ENCODE results near the gene PKN1.
"Not testable (repeated sequence)": the region's sequence is repeated elsewhere in the genome, so short reads cannot be mapped to it uniquely, and the experiment has no call there.

The PKN1 gene

GRCh38 chr19:14459703-14460102 lies 26.6 kb downstream of the PKN1 start:
- no peak for DNase-seq (ENCODE audit: insufficient read length, low spot score)
- TF ChIP-seq PAX5 (IDR thresholded peaks at IDR 0.05; ENCODE audit: insufficient read depth, low read length, severe bottlenecking) (no peak), POU2F2 (IDR thresholded peaks at IDR 0.05; ENCODE audit: low read depth, low read length) (no peak), POLR2A (IDR thresholded peaks at IDR 0.05; ENCODE audit: low read depth, low read length) (no peak), SPI1 (IDR thresholded peaks at IDR 0.05; ENCODE audit: low read depth, low read length) (no peak), TAF1 (IDR thresholded peaks at IDR 0.05; ENCODE audit: low read depth, low read length) (no peak), POLR2AphosphoS5 (IDR thresholded peaks at IDR 0.05; ENCODE audit: low read depth, low read length) (no peak)

GRCh38 chr19:14460935-14461334 lies 27.8 kb downstream of the PKN1 start:
- no peak for FAIRE-seq
- DNase-seq (ENCODE audit: insufficient read length, low spot score): no peak
- TF ChIP-seq SPI1 (IDR thresholded peaks at IDR 0.05; ENCODE audit: low read depth, low read length) (no peak), POLR2AphosphoS5 (IDR thresholded peaks at IDR 0.05; ENCODE audit: low read depth, low read length) (no peak), TAF1 (IDR thresholded peaks at IDR 0.05; ENCODE audit: low read depth, low read length) (no peak), POU2F2 (IDR thresholded peaks at IDR 0.05; ENCODE audit: low read depth, low read length) (no peak)

More at GRCh38 chr19:14459703-14460102, 26.6 kb downstream of the PKN1 start:
- no peak for FAIRE-seq

- DNase-seq (ENCODE audit: insufficient read length, low spot score); FAIRE-seq: not testable (repeated sequence)
Measured at GRCh38 chr19:14462401-14462800, 29.3 kb downstream of the PKN1 start.

GRCh38 chr19:14463747-14464146 lies 30.6 kb downstream of the PKN1 start:
- DNase-seq (ENCODE audit: insufficient read length, low spot score) (no peak), FAIRE-seq (no peak)
- TF ChIP-seq PAX5 (IDR thresholded peaks at IDR 0.05; ENCODE audit: insufficient read depth, low read length, severe bottlenecking) (no peak), POLR2A (IDR thresholded peaks at IDR 0.05; ENCODE audit: low read depth, low read length) (no peak), POLR2AphosphoS5 (IDR thresholded peaks at IDR 0.05; ENCODE audit: low read depth, low read length) (no peak), TAF1 (IDR thresholded peaks at IDR 0.05; ENCODE audit: low read depth, low read length) (no peak), POU2F2 (IDR thresholded peaks at IDR 0.05; ENCODE audit: low read depth, low read length) (no peak), SPI1 (IDR thresholded peaks at IDR 0.05; ENCODE audit: low read depth, low read length) (no peak)

GRCh38 chr19:14467391-14467790 lies 34.3 kb downstream of the PKN1 start:
- no peak for DNase-seq (ENCODE audit: insufficient read length, low spot score)
- TF ChIP-seq POU2F2 (IDR thresholded peaks at IDR 0.05; ENCODE audit: low read depth, low read length): no peak
- no peak for TF ChIP-seq POLR2AphosphoS5 (IDR thresholded peaks at IDR 0.05; ENCODE audit: low read depth, low read length)
- no peak for TF ChIP-seq SPI1 (IDR thresholded peaks at IDR 0.05; ENCODE audit: low read depth, low read length)
- no peak for TF ChIP-seq POLR2A (IDR thresholded peaks at IDR 0.05; ENCODE audit: low read depth, low read length)
- no peak for TF ChIP-seq PAX5 (IDR thresholded peaks at IDR 0.05; ENCODE audit: insufficient read depth, low read length, severe bottlenecking)
- no peak for TF ChIP-seq TAF1 (IDR thresholded peaks at IDR 0.05; ENCODE audit: low read depth, low read length)
- FAIRE-seq: no peak

- DNase-seq (ENCODE audit: insufficient read length, low spot score) (no peak), FAIRE-seq (no peak)
- TF ChIP-seq TAF1 (IDR thresholded peaks at IDR 0.05; ENCODE audit: low read depth, low read length): no peak
- TF ChIP-seq POLR2A (IDR thresholded peaks at IDR 0.05; ENCODE audit: low read depth, low read length): no peak
- TF ChIP-seq PAX5 (IDR thresholded peaks at IDR 0.05; ENCODE audit: insufficient read depth, low read length, severe bottlenecking): no peak
- no peak for TF ChIP-seq SPI1 (IDR thresholded peaks at IDR 0.05; ENCODE audit: low read depth, low read length)
- no peak for TF ChIP-seq POLR2AphosphoS5 (IDR thresholded peaks at IDR 0.05; ENCODE audit: low read depth, low read length)
- no peak for TF ChIP-seq POU2F2 (IDR thresholded peaks at IDR 0.05; ENCODE audit: low read depth, low read length)
Measured at GRCh38 chr19:14467816-14468215, 34.7 kb downstream of the PKN1 start.

- no peak for TF ChIP-seq PAX5 (IDR thresholded peaks at IDR 0.05; ENCODE audit: insufficient read depth, low read length, severe bottlenecking)
- no peak for TF ChIP-seq POU2F2 (IDR thresholded peaks at IDR 0.05; ENCODE audit: low read depth, low read length)
- no peak for TF ChIP-seq POLR2A (IDR thresholded peaks at IDR 0.05; ENCODE audit: low read depth, low read length)
- TF ChIP-seq SPI1 (IDR thresholded peaks at IDR 0.05; ENCODE audit: low read depth, low read length): no peak
- no peak for TF ChIP-seq POLR2AphosphoS5 (IDR thresholded peaks at IDR 0.05; ENCODE audit: low read depth, low read length)
- TF ChIP-seq TAF1 (IDR thresholded peaks at IDR 0.05; ENCODE audit: low read depth, low read length): no peak
- FAIRE-seq (no peak), DNase-seq (ENCODE audit: insufficient read length, low spot score) (no peak)
Measured at GRCh38 chr19:14470031-14470876, 37.1 kb downstream of the PKN1 start.

GRCh38 chr19:14471436-14472187 lies 38.5 kb downstream of the PKN1 start:
- peak; percentile 40 for DNase-seq (ENCODE audit: insufficient read length, low spot score)
- no peak for FAIRE-seq
- TF ChIP-seq TAF1 (IDR thresholded peaks at IDR 0.05; ENCODE audit: low read depth, low read length) (no peak), POLR2A (IDR thresholded peaks at IDR 0.05; ENCODE audit: low read depth, low read length) (no peak), POU2F2 (IDR thresholded peaks at IDR 0.05; ENCODE audit: low read depth, low read length) (no peak), POLR2AphosphoS5 (IDR thresholded peaks at IDR 0.05; ENCODE audit: low read depth, low read length) (no peak), PAX5 (IDR thresholded peaks at IDR 0.05; ENCODE audit: insufficient read depth, low read length, severe bottlenecking) (no peak), SPI1 (IDR thresholded peaks at IDR 0.05; ENCODE audit: low read depth, low read length) (no peak)

GRCh38 chr19:14472202-14472938 lies 39.3 kb downstream of the PKN1 start:
- 0 out of 2 replicates have a peak, but pooled peaks have one; percentile 21 for TF ChIP-seq POU2F2 (IDR thresholded peaks at IDR 0.05; ENCODE audit: low read depth, low read length)
- no peak for TF ChIP-seq SPI1 (IDR thresholded peaks at IDR 0.05; ENCODE audit: low read depth, low read length)
- FAIRE-seq: peak; percentile 88
- peak; percentile 96 for DNase-seq (ENCODE audit: insufficient read length, low spot score)
